Ureter (tissue), 1 donor: ENCODE data around the gene PNMA6E. TPM values are rescaled to one million over a fixed set of nuclear protein-coding genes. Genes with fewer than 3 reads are reported as not detected.

ENCODE experiments used
- DNase-seq: peaks from one replicate; pipeline ENCODE4 v3.0.0-alpha.2; 2020; ENCODE audit warnings: low spot score
- total RNA-seq: library from RNA; stranded (reverse); gene quantifications from one replicate; pipeline ENCODE4 v1.2.4, GENCODE V29; 2023
- donor health status: DM: yes; HTN: yes; CAD: no.

The PNMA6E gene
- total RNA-seq, 1 donor from 2014 or later = not detected

- no peak for DNase-seq
Measured at GRCh38 chrX:153351981-153352380, 49.2 kb downstream of the PNMA6E start.

- no peak for DNase-seq
Measured at GRCh38 chrX:153349952-153350351, 51.2 kb downstream of the PNMA6E start.

- DNase-seq = no peak
Measured at GRCh38 chrX:153348421-153348820, 52.7 kb downstream of the PNMA6E start.

- no peak for DNase-seq
Measured at GRCh38 chrX:153347530-153347929, 53.6 kb downstream of the PNMA6E start.

Other genes with a start within 250 kb of the PNMA6E start
- gene MAGEA1, start 222.1 kb downstream of the PNMA6E start, total RNA-seq = not detected
- gene PNMA6F, start 79.6 kb downstream of the PNMA6E start, total RNA-seq = not detected
- gene ZNF275, start 67.2 kb downstream of the PNMA6E start, total RNA-seq = 13.8 TPM
- gene ZFP92, start 10.1 kb upstream of the PNMA6E start, total RNA-seq = 1.1 TPM
- gene TREX2, start 44.7 kb upstream of the PNMA6E start, total RNA-seq = 2.1 TPM
- 33.3 TPM for gene HAUS7, start 69.2 kb upstream of the PNMA6E start, total RNA-seq
- gene BGN, start 93.6 kb upstream of the PNMA6E start, total RNA-seq = 77.5 TPM
- gene ATP2B3, start 116.3 kb upstream of the PNMA6E start, total RNA-seq = not detected
- 15.0 TPM for gene CCNQ, start 197.8 kb upstream of the PNMA6E start, total RNA-seq
- 2.7 TPM for gene DUSP9, start 245.9 kb upstream of the PNMA6E start, total RNA-seq